ENCODE data around the gene PIP5K1C. TPM values are rescaled to one million over a fixed set of nuclear protein-coding genes. Genes with fewer than 3 reads are reported as not detected.

Gene PIP5K1C
- total and polyA plus RNA-seq, 2 donors (not counting 1 experiment from before 2014, with no cell fraction given) = 10.4 to 46.7 TPM

- 40% methylated on average over 1 of the region's 3 CpGs for WGBS (ENCODE audit: insufficient coverage)
- Mint-ChIP-seq H3K4me3 (no peak overlapping the region), H3K27me3 (peaks cover 15% of the 10 kb centered on the region), H3K27ac (no peak overlapping the region), H3K4me1 (peaks cover 8% of the 10 kb centered on the region), H3K9me3 (ENCODE audit: insufficient read depth) (no peaks in the 10 kb centered on the region)
- Histone ChIP-seq H3K9ac (ENCODE audit: low read length) (no peak overlapping the region), H4K20me1 (ENCODE audit: control insufficient read depth, insufficient read depth, low read length, poor library complexity, severe bottlenecking) (no peaks in the 10 kb centered on the region), H2AFZ (ENCODE audit: insufficient read depth, low read depth, low read length, poor library complexity, severe bottlenecking) (no peak overlapping the region), H3K36me3 (replicated peaks in 1 of 2; ENCODE audit: control extremely low read depth in 1 of 2, control insufficient read depth in 1 of 2, extremely low read depth in 1 of 2, insufficient read depth in 2 of 2, low read length in 1 of 2) (no peaks in the 10 kb centered on the region), H3K79me2 (ENCODE audit: control insufficient read depth, insufficient read depth, low read length) (no peaks in the 10 kb centered on the region), H3K9me3 (ENCODE audit: control extremely low read depth in 1 of 3, control insufficient read depth in 2 of 3, insufficient read depth in 1 of 3, low read length in 2 of 3) (peaks cover 0 to 12% (median 0%) of the 10 kb centered on the region in 3 donors), H3K4me2 (replicated peaks; ENCODE audit: low read depth, low read length, poor library complexity, severe bottlenecking) (no peak overlapping the region), H3K27ac (ENCODE audit: low read length in 2 of 2) (no peak overlapping the region), H3K4me1 (ENCODE audit: control insufficient read depth in 2 of 2, insufficient read depth in 2 of 2, low read length in 2 of 2) (peaks cover 16 to 20% of the 10 kb centered on the region in 2 donors), H3K4me3 (ENCODE audit: control extremely low read depth in 1 of 5, extremely low read depth in 1 of 5, insufficient read depth in 1 of 5, low read depth in 2 of 5, low read length in 4 of 5) (no peak overlapping the region), H3K27me3 (replicated peaks in 1 of 4; ENCODE audit: control extremely low read depth in 1 of 4, control insufficient read depth in 3 of 4, insufficient read depth in 4 of 4, low read length in 3 of 4) (peaks cover 0 to 32% (median 18%) of the 10 kb centered on the region in 4 experiments)
- DNase-seq = no peak
- ATAC-seq (ENCODE audit: low read depth) = no peak
- TF ChIP-seq EZH2 (IDR thresholded peaks at IDR 0.05; ENCODE audit: borderline replicate concordance, insufficient read depth, low read depth, low read length, poor library complexity, severe bottlenecking) (no peak), CTCF (IDR thresholded peaks at IDR 0.05) (no peak)
- ChIA-PET CTCF (interaction anchor here (0.7 kb wide), 1 partner anchor 21 kb away, joined by 3 read pairs; no protein-coding TSS in a partner anchor), POLR2A (interaction anchor here (0.7 kb wide), 1 partner anchor 19 kb away, joined by 5 read pairs; no protein-coding TSS in a partner anchor)
- intact Hi-C loops (cut with micrococcal nuclease) = no loop called here
Observed at GRCh38 chr19:3725121-3725520, 24.9 kb upstream of the PIP5K1C start.

GRCh38 chr19:3723883-3724282, 23.6 kb upstream of the PIP5K1C start:
- Histone ChIP-seq H3K27ac (ENCODE audit: low read length in 2 of 2) (no peak overlapping the region), H3K4me1 (ENCODE audit: control insufficient read depth in 2 of 2, insufficient read depth in 2 of 2, low read length in 2 of 2) (peaks cover 16 to 20% of the 10 kb centered on the region in 2 donors), H4K20me1 (ENCODE audit: control insufficient read depth, insufficient read depth, low read length, poor library complexity, severe bottlenecking) (no peaks in the 10 kb centered on the region), H3K9me3 (ENCODE audit: control extremely low read depth in 1 of 3, control insufficient read depth in 2 of 3, insufficient read depth in 1 of 3, low read length in 2 of 3) (peaks cover 0 to 12% (median 0%) of the 10 kb centered on the region in 3 donors), H3K4me3 (ENCODE audit: control extremely low read depth in 1 of 5, extremely low read depth in 1 of 5, insufficient read depth in 1 of 5, low read depth in 2 of 5, low read length in 4 of 5) (no peak overlapping the region), H3K79me2 (ENCODE audit: control insufficient read depth, insufficient read depth, low read length) (no peaks in the 10 kb centered on the region), H2AFZ (ENCODE audit: insufficient read depth, low read depth, low read length, poor library complexity, severe bottlenecking) (no peak overlapping the region), H3K27me3 (replicated peaks in 1 of 4; ENCODE audit: control extremely low read depth in 1 of 4, control insufficient read depth in 3 of 4, insufficient read depth in 4 of 4, low read length in 3 of 4) (peaks cover 0 to 39% (median 21%) of the 10 kb centered on the region in 4 experiments), H3K4me2 (replicated peaks; ENCODE audit: low read depth, low read length, poor library complexity, severe bottlenecking) (no peak overlapping the region), H3K9ac (ENCODE audit: low read length) (no peak overlapping the region), H3K36me3 (replicated peaks in 1 of 2; ENCODE audit: control extremely low read depth in 1 of 2, control insufficient read depth in 1 of 2, extremely low read depth in 1 of 2, insufficient read depth in 2 of 2, low read length in 1 of 2) (no peaks in the 10 kb centered on the region)
- intact Hi-C loops (cut with micrococcal nuclease) = no loop called here
- Mint-ChIP-seq H3K4me1 (peaks cover 11% of the 10 kb centered on the region), H3K27ac (no peak overlapping the region), H3K4me3 (no peak overlapping the region), H3K27me3 (peaks cover 20% of the 10 kb centered on the region), H3K9me3 (ENCODE audit: insufficient read depth) (no peaks in the 10 kb centered on the region)
- POLR2A ChIA-PET = no interaction called here
- CTCF ChIA-PET = no interaction called here
- DNase-seq (no peak), ATAC-seq (ENCODE audit: low read depth) (no peak)
- 72% methylated on average over 3 of the region's 8 CpGs for WGBS (ENCODE audit: insufficient coverage)
- TF ChIP-seq EZH2 (IDR thresholded peaks at IDR 0.05; ENCODE audit: borderline replicate concordance, insufficient read depth, low read depth, low read length, poor library complexity, severe bottlenecking) = no peak
- TF ChIP-seq CTCF (IDR thresholded peaks at IDR 0.05) = no peak

Data from B cell (primary cell).